Aorta (tissue), 5 donors: ENCODE data around the gene CNIH3. TPM values are rescaled to one million over a fixed set of nuclear protein-coding genes. Genes with fewer than 3 reads are reported as not detected.
"Not testable (repeated sequence)": the region's sequence is repeated elsewhere in the genome, so short reads cannot be mapped to it uniquely, and the experiment has no call there.

Experiments used
- ATAC-seq: fragments of 200-7000 bp; cut with Tn5 transposase; one replicate; pipeline ENCODE4 v1.9.1; 2022; ENCODE audit warnings: moderate library complexity; ENCODE audit not compliant: low FRiP score
- DNase-seq, 2 donors: peaks; one replicate each; pipeline ENCODE4 v3.0.0-alpha.2; 2020
- H3K27ac ChIP-seq, 2 donors: one replicate each; pipeline ENCODE4 v1.5.1; 2013; ENCODE audit warnings: low read length in 2 of 2, mild to moderate bottlenecking in 2 of 2, moderate library complexity in 2 of 2, control low read depth in 1 of 2, inconsistent platforms in 1 of 2, low read depth in 1 of 2
- H3K27me3 ChIP-seq, 2 donors: one replicate each; pipeline ENCODE4 v1.6.1; 2013; ENCODE audit warnings: control low read depth in 1 of 2, low read length in 1 of 2, mild to moderate bottlenecking in 1 of 2, moderate library complexity in 1 of 2; ENCODE audit not compliant: insufficient read depth in 2 of 2, control insufficient read depth in 1 of 2
- H3K36me3 ChIP-seq, 2 donors: one replicate each; pipeline ENCODE4 v1.6.1; 2013; ENCODE audit warnings: control low read depth in 1 of 2, low read length in 1 of 2, mild to moderate bottlenecking in 1 of 2; ENCODE audit not compliant: insufficient read depth in 2 of 2, control insufficient read depth in 1 of 2
- H3K4me1 ChIP-seq, 2 donors: one replicate each; pipeline ENCODE4 v1.6.1; 2013; ENCODE audit warnings: low read length in 2 of 2, control low read depth in 1 of 2, mild to moderate bottlenecking in 1 of 2, moderate library complexity in 1 of 2; ENCODE audit not compliant: insufficient read depth in 2 of 2, control insufficient read depth in 1 of 2
- H3K4me3 ChIP-seq, 2 donors: one replicate each; pipeline ENCODE4 v1.5.1; 2013; ENCODE audit warnings: low read length in 2 of 2, control low read depth in 1 of 2, mild to moderate bottlenecking in 1 of 2
- H3K9me3 ChIP-seq: one replicate; pipeline ENCODE4 v1.6.1; 2013; ENCODE audit warnings: mild to moderate bottlenecking, low read length; ENCODE audit not compliant: control insufficient read depth
- WGBS, 2 donors: extraction: QIAGEN DNeasy Blood & Tissue Kit; methylation state at CpG; one replicate each; pipeline ENCODE4 v1.1.7; 2013; 5-methylcytosine and 5-hydroxymethylcytosine counted together
- intact Hi-C, 2 donors: fragments of 100-400 bp; cut with DNase I; formaldehyde crosslinking; loops; one replicate each; pipeline versions ENCODE4 v1.14.2 to v1.15.0; 2022
- polyA plus RNA-seq, 2 donors: library from polyadenylated mRNA; stranded (reverse); fragments of 200-250 nt; gene quantifications; one replicate each; pipeline ENCODE4 v1.2.3, GENCODE V29; 2013
- total RNA-seq, 2 donors: library from RNA; stranded (reverse); fragmentation: NEBNext Ultra II Directional; extraction: Animal tissue kit (Norgen Biotek cat#: 25700); gene quantifications; one replicate each; pipeline ENCODE4 v1.2.1, GENCODE V29; 2021
- donor health status: healthy with polysubstance abuse.
- donor health status: Bipolar disorder and iron deficiency.
- donor health status: DM: no; HTN: no; CAD: no.
- donor health status: DM: no; HTN: no; CAD: no.
- donor health status: DM: yes; HTN: yes; CAD: no.

The CNIH3 gene
- total and polyA plus RNA-seq, 4 donors: 2.4 to 8.2 (median 3.3) TPM

- Histone ChIP-seq H3K4me3 (no peak overlapping the region), H3K9me3 (no peaks in the 10 kb centered on the region), H3K4me1 (no peaks in the 10 kb centered on the region), H3K27ac (no peak overlapping the region), H3K36me3 (no peaks in the 10 kb centered on the region), H3K27me3 (no peaks in the 10 kb centered on the region)
- ATAC-seq (no peak), DNase-seq (no peak)
- whole genome bisulfite sequencing, 2 donors: 79 to 85% methylated on average over 4 of the region's 4 CpGs
- intact Hi-C loops: no loop called here
Observed at GRCh38 chr1:224678168-224678567, 62.1 kb downstream of the CNIH3 start.

GRCh38 chr1:224679606-224680005 is 63.5 kb downstream of the CNIH3 start:
- intact Hi-C loops: no loop called here
- DNase-seq: no peak
- H3K4me3 ChIP-seq: no peak overlapping the region
- H3K4me1 ChIP-seq: no peaks in the 10 kb centered on the region
- H3K27me3 ChIP-seq: no peaks in the 10 kb centered on the region
- no peaks in the 10 kb centered on the region for H3K9me3 ChIP-seq
- WGBS, 2 donors: 71 to 74% methylated on average over 2 of the region's 2 CpGs
- H3K27ac ChIP-seq: no peak overlapping the region
- H3K36me3 ChIP-seq: no peaks in the 10 kb centered on the region
- ATAC-seq: no peak

DNA sequence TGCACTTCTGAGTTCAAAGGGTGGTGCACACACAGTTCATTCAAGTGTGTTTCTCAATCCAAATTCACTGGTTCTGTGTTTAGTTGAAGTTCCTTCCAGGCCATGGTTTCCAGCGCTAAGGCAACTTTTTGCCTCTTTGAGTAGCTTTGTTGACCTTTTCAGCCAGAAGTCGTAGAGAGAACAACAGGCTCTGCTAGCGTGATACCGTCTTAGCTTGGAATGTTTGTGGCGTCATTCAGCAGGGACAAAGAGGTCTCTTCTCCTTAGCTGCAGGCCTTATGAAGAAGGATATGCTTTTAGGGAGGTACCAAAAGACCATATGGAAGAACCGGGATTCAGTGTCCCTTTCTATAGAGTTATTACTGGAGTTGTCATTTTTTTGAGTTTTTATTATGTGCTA is 65.7 kb downstream of the CNIH3 start:
- intact Hi-C loops: no loop called here
- H3K4me3 ChIP-seq: no peak overlapping the region

GRCh38 chr1:224683936-224684335 is 67.8 kb downstream of the CNIH3 start:
- H3K36me3 ChIP-seq: no peaks in the 10 kb centered on the region
- no peaks in the 10 kb centered on the region for H3K9me3 ChIP-seq
- ATAC-seq (no peak), DNase-seq (no peak)
- intact Hi-C loops: no loop called here
- H3K27ac ChIP-seq: no peak overlapping the region
- no peaks in the 10 kb centered on the region for H3K27me3 ChIP-seq
- WGBS, 2 donors: 82 to 86% methylated on average over 8 of the region's 8 CpGs
- H3K4me1 ChIP-seq: no peaks in the 10 kb centered on the region
- no peak overlapping the region for H3K4me3 ChIP-seq

More for the DNA sequence above, 65.7 kb downstream of the CNIH3 start:
- Histone ChIP-seq H3K27ac (no peak overlapping the region), H3K4me1 (no peaks in the 10 kb centered on the region), H3K9me3 (no peaks in the 10 kb centered on the region), H3K27me3 (no peaks in the 10 kb centered on the region), H3K36me3 (no peaks in the 10 kb centered on the region)
- ATAC-seq (no peak), DNase-seq (no peak)
- WGBS, 2 donors: 55 to 56% methylated on average over 6 of the region's 6 CpGs

- Histone ChIP-seq H3K36me3 (no peaks in the 10 kb centered on the region), H3K27ac (no peak overlapping the region), H3K9me3 (no peaks in the 10 kb centered on the region), H3K4me3 (no peak overlapping the region), H3K27me3 (no peaks in the 10 kb centered on the region), H3K4me1 (no peaks in the 10 kb centered on the region)
- ATAC-seq: no peak
- intact Hi-C loops: no loop called here
- WGBS, 2 donors: 15 to 20% methylated on average over 7 of the region's 7 CpGs
- DNase-seq: no peak
Observed at GRCh38 chr1:224684979-224685425, 68.9 kb downstream of the CNIH3 start.

- H3K4me1 ChIP-seq, H3K27me3 ChIP-seq, H3K4me3 ChIP-seq, DNase-seq, ATAC-seq, intact Hi-C loops, H3K27ac ChIP-seq, H3K9me3 ChIP-seq, H3K36me3 ChIP-seq: not testable (repeated sequence)
- WGBS, 2 donors: 75 to 77% methylated on average over 2 to 3 of the region's 3 CpGs
Observed at GRCh38 chr1:224686140-224686539, 70.0 kb downstream of the CNIH3 start.

DNA sequence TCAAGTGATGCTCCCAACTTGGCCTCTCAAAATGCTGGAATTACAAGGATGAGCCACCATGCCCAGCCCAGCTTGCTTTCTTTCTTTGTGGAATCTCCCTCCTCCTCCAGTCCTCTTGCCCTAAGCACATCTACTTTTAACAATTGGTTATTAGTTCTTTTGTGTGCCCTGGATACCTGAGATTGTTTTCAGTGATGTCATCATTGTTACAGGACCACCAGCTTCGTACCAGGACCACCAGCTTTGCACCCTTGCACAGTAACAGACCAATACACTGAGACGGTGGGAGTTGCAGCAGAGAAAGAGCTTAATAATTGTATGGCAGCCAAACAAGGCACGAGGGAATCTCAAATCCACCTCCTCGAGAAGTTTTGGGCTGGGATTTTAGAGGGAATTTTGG is 71.3 kb downstream of the CNIH3 start:
- no peak overlapping the region for H3K27ac ChIP-seq
- H3K4me1 ChIP-seq: no peaks in the 10 kb centered on the region
- DNase-seq (no peak), ATAC-seq (no peak)
- H3K4me3 ChIP-seq: no peak overlapping the region
- no peaks in the 10 kb centered on the region for H3K36me3 ChIP-seq
- no peaks in the 10 kb centered on the region for H3K9me3 ChIP-seq
- WGBS, 2 donors: 62 to 69% methylated on average over 4 of the region's 4 CpGs
- H3K27me3 ChIP-seq: no peaks in the 10 kb centered on the region
- intact Hi-C loops: no loop called here

- 50 to 53% methylated on average over 9 of the region's 9 CpGs for WGBS, 2 donors
Observed at GRCh38 chr1:224689374-224689773, 73.3 kb downstream of the CNIH3 start.

GRCh38 chr1:224690576-224690975 is 74.5 kb downstream of the CNIH3 start:
- DNase-seq (no peak), ATAC-seq (no peak)
- H3K4me1 ChIP-seq: no peaks in the 10 kb centered on the region
- no peak overlapping the region for H3K27ac ChIP-seq
- H3K27me3 ChIP-seq: no peaks in the 10 kb centered on the region
- no peak overlapping the region for H3K4me3 ChIP-seq
- intact Hi-C loops: no loop called here
- no peaks in the 10 kb centered on the region for H3K9me3 ChIP-seq
- WGBS, 2 donors: 91 to 97% methylated on average over 4 of the region's 4 CpGs
- no peaks in the 10 kb centered on the region for H3K36me3 ChIP-seq

More at GRCh38 chr1:224689374-224689773, 73.3 kb downstream of the CNIH3 start:
- Histone ChIP-seq H3K9me3 (no peaks in the 10 kb centered on the region), H3K4me3 (no peak overlapping the region), H3K27me3 (no peaks in the 10 kb centered on the region), H3K36me3 (no peaks in the 10 kb centered on the region), H3K27ac (no peak overlapping the region), H3K4me1 (no peaks in the 10 kb centered on the region)
- intact Hi-C loops: no loop called here
- DNase-seq: no peak
- no peak for ATAC-seq
